B cell (primary cell): ENCODE measurements around the gene NPEPPS. TPM values are rescaled to one million over a fixed set of nuclear protein-coding genes. Genes with fewer than 3 reads are reported as not detected.

Source experiments
- ATAC-seq: fragments of 200-7000 bp; cut with Tn5 transposase; one replicate; pipeline ENCODE4 v1.10.0; 2021; ENCODE audit warnings: low read depth, mild to moderate bottlenecking, moderate number of reproducible peaks, moderate library complexity
- CTCF ChIA-PET: fragments of 350-600 bp; sonication (Branson Sonifier 250); formaldehyde crosslinking; loops from one replicate; lab custom pipeline; 2021; ENCODE audit warnings: antibody characterized with exemption, inconsistent platforms; lab: Charles Lee
- POLR2A ChIA-PET: fragments of 350-600 bp; sonication (Branson Sonifier 250); formaldehyde crosslinking; loops from one replicate; lab custom pipeline; 2021; ENCODE audit warnings: antibody characterized with exemption; lab: Charles Lee
- DNase-seq: peaks from one replicate; pipeline ENCODE4 v3.0.0; 2013
- H2AFZ ChIP-seq: 2 replicates; pipeline ENCODE4 v1.6.1; 2012; ENCODE audit warnings: mild to moderate bottlenecking, low read depth, low read length; ENCODE audit not compliant: insufficient read depth, poor library complexity, severe bottlenecking
- H3K27ac ChIP-seq, 2 donors: 1 replicate in 1 of 2; 2 replicates in 1 of 2; pipeline ENCODE4 v1.5.1; 2012 to 2013; ENCODE audit warnings: low read length in 2 of 2, mild to moderate bottlenecking in 2 of 2, moderate library complexity in 1 of 2
- H3K27me3 ChIP-seq, 4 experiments: fragments of 200-600 bp in 1 of 4; sonication (generic) in 1 of 4; replicated peaks in 1 of 4; 1 replicate in 2 of 4; 2 replicates in 2 of 4; pipeline versions ENCODE4 v1.6.1 to v1.7.0; 2013 to 2016; ENCODE audit warnings: low read length in 3 of 4, mild to moderate bottlenecking in 2 of 4, mixed read lengths in 1 of 4, moderate library complexity in 1 of 4; ENCODE audit not compliant: insufficient read depth in 4 of 4, control insufficient read depth in 3 of 4; ENCODE audit errors: control extremely low read depth in 1 of 4
- H3K36me3 ChIP-seq, 2 experiments: replicated peaks in 1 of 2; 1 replicate in 1 of 2; 2 replicates in 1 of 2; pipeline versions ENCODE4 v1.6.1 to v1.7.1; 2013; ENCODE audit warnings: low read length in 1 of 2; ENCODE audit not compliant: insufficient read depth in 2 of 2, control insufficient read depth in 1 of 2; ENCODE audit errors: control extremely low read depth in 1 of 2, extremely low read depth in 1 of 2
- H3K4me1 ChIP-seq, 2 donors: fragments of 200-600 bp in 1 of 2; sonication (generic) in 1 of 2; 1 replicate in 1 of 2; 2 replicates in 1 of 2; pipeline versions ENCODE4 v1.5.1 to v1.6.1; 2013 to 2017; ENCODE audit warnings: low read length in 2 of 2; ENCODE audit not compliant: control insufficient read depth in 2 of 2, insufficient read depth in 2 of 2
- H3K4me2 ChIP-seq: replicated peaks from 2 replicates; pipeline ENCODE3; 2012; ENCODE audit warnings: mild to moderate bottlenecking, low read depth, low read length; ENCODE audit not compliant: poor library complexity, severe bottlenecking
- H3K4me3 ChIP-seq, 5 experiments: fragments of 200-600 bp in 1 of 5; sonication (generic) in 1 of 5; 1 replicate in 3 of 5; 2 replicates in 2 of 5; pipeline versions ENCODE4 v1.5.1 to v1.7.0; 2011 to 2016; ENCODE audit warnings: low read length in 4 of 5, mild to moderate bottlenecking in 4 of 5, low read depth in 2 of 5, control low read depth in 1 of 5, moderate library complexity in 1 of 5; ENCODE audit not compliant: insufficient read depth in 1 of 5; ENCODE audit errors: control extremely low read depth in 1 of 5, extremely low read depth in 1 of 5
- H3K79me2 ChIP-seq: fragments of 200-600 bp; sonication (generic); one replicate; pipeline ENCODE4 v1.6.0; 2016; ENCODE audit warnings: low read length; ENCODE audit not compliant: control insufficient read depth, insufficient read depth
- H3K9ac ChIP-seq: fragments of 200-600 bp; sonication (generic); 2 replicates; pipeline ENCODE4 v1.6.1; 2017; ENCODE audit warnings: mild to moderate bottlenecking, low read length, moderate library complexity
- H3K9me3 ChIP-seq, 3 donors: one replicate each; pipeline versions ENCODE4 v1.6.1 to v1.7.1; 2013; ENCODE audit warnings: low read length in 2 of 3; ENCODE audit not compliant: control insufficient read depth in 2 of 3, insufficient read depth in 1 of 3; ENCODE audit errors: control extremely low read depth in 1 of 3
- H4K20me1 ChIP-seq: 2 replicates; pipeline ENCODE4 v1.6.0; 2012; ENCODE audit warnings: mild to moderate bottlenecking, low read length; ENCODE audit not compliant: insufficient read depth, control insufficient read depth, poor library complexity, severe bottlenecking
- H3K27ac Mint-ChIP-seq: one replicate; pipeline ENCODE4 v1.8.0; 2021; ENCODE audit warnings: mixed read lengths
- H3K27me3 Mint-ChIP-seq: one replicate; pipeline ENCODE4 v1.8.0; 2021; ENCODE audit warnings: mixed read lengths
- H3K4me1 Mint-ChIP-seq: one replicate; pipeline ENCODE4 v1.8.0; 2021; ENCODE audit warnings: mixed read lengths
- H3K4me3 Mint-ChIP-seq: one replicate; pipeline ENCODE4 v1.8.0; 2021; ENCODE audit warnings: mixed read lengths
- H3K9me3 Mint-ChIP-seq: one replicate; pipeline ENCODE4 v1.8.0; 2022; ENCODE audit warnings: mixed read lengths; ENCODE audit not compliant: insufficient read depth
- EZH2 ChIP-seq: IDR thresholded peaks from 2 replicates; pipeline ENCODE4 v1.6.1; 2012; ENCODE audit warnings: borderline replicate concordance, low read depth, mild to moderate bottlenecking, moderate library complexity, low read length; ENCODE audit not compliant: insufficient read depth, poor library complexity, severe bottlenecking
- WGBS: methylation state at CpG from one replicate; pipeline ENCODE4 v1.1.5; 2013; ENCODE audit warnings: missing lambda C conversion rate; ENCODE audit not compliant: insufficient coverage; 5-methylcytosine and 5-hydroxymethylcytosine counted together
- intact Hi-C: fragments of 100-400 bp; cut with micrococcal nuclease; formaldehyde crosslinking; loops from one replicate; pipeline ENCODE4 v1.10.0; 2022
- polyA plus RNA-seq: library from polyadenylated mRNA; depleted of rRNA; stranded (reverse); fragments of >200 nt; gene quantifications from 2 replicates; pipeline ENCODE4 v1.2.3, GENCODE V29; 2012
- small RNA-seq: library from RNA; depleted of rRNA; stranded (forward); fragments of <200 nt; gene quantifications from one replicate; pipeline ENCODE3, GENCODE V24; 2012; ENCODE audit warnings: low replicate concordance, low read depth; ENCODE audit not compliant: insufficient read length
- total RNA-seq, 2 donors: library from RNA; stranded (reverse); fragments of 120-200 nt in 1 of 2; gene quantifications; 1 replicate in 1 of 2; 2 replicates in 1 of 2; pipeline versions ENCODE4 v1.2.3 to v1.2.4, GENCODE V29; 2013 to 2022
- TF ChIP-seq, protein P1 (sequence below): fragments of 200-600 bp; IDR thresholded peaks from one replicate; pipeline ENCODE4 v1.8.0; 2022; ENCODE audit warnings: antibody characterized with exemption, mild to moderate bottlenecking

Gene NPEPPS
- total and polyA plus RNA-seq, 2 donors (not counting 1 experiment from before 2014, with no cell fraction given), result 47.8 to 160 TPM

DNA sequence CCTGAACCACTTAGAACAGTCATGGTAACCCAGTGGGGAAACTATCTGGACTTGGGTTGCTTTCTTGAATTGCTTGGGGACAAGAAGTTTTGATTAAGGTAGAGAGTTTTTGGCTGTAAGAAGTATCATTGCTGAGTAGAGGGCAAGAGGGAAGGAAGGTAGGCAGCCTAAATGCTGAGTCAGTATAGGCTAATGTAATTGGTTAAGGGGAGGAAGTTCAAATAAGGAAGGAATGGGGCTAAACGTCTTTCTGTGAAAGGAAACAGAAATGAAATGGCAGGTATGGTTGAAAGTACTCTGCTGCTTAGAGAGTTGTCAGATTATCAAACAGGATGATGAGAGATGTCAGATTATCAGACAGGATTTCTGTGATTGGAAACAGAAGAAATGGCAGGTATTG lies 139.2 kb downstream of the NPEPPS start:
- 0% methylated on average over 1 of the region's 1 CpG for WGBS
- Histone ChIP-seq H3K36me3 (peaks cover 24 to 94% of the 10 kb centered on the region in 2 experiments), H3K9me3 (no peaks in the 10 kb centered on the region), H3K79me2 (peaks cover 39% of the 10 kb centered on the region), H3K27me3 (no peaks in the 10 kb centered on the region), H3K4me2 (no peak overlapping the region), H3K4me3 (no peak overlapping the region), H4K20me1 (peaks cover 31% of the 10 kb centered on the region), H3K27ac (peak overlapping the region in 1 of 2 donors; percentile 60), H3K9ac (no peak overlapping the region), H3K4me1 (peaks cover 8 to 12% of the 10 kb centered on the region in 2 donors), H2AFZ (no peak overlapping the region)
- no peak overlapping the region for H3K4me3 Mint-ChIP-seq
- CTCF ChIA-PET, result no interaction called here
- POLR2A ChIA-PET, result no interaction called here
- peak overlapping the region; percentile 28 for H3K27ac Mint-ChIP-seq
- no peaks in the 10 kb centered on the region for H3K9me3 Mint-ChIP-seq
- H3K27me3 Mint-ChIP-seq, result no peaks in the 10 kb centered on the region
- H3K4me1 Mint-ChIP-seq, result peaks cover 13% of the 10 kb centered on the region
- ATAC-seq (peak; percentile 53), DNase-seq (no peak)
- intact Hi-C loops, result no loop called here
- no peak for TF ChIP-seq EZH2
- TF ChIP-seq, protein P1, sequence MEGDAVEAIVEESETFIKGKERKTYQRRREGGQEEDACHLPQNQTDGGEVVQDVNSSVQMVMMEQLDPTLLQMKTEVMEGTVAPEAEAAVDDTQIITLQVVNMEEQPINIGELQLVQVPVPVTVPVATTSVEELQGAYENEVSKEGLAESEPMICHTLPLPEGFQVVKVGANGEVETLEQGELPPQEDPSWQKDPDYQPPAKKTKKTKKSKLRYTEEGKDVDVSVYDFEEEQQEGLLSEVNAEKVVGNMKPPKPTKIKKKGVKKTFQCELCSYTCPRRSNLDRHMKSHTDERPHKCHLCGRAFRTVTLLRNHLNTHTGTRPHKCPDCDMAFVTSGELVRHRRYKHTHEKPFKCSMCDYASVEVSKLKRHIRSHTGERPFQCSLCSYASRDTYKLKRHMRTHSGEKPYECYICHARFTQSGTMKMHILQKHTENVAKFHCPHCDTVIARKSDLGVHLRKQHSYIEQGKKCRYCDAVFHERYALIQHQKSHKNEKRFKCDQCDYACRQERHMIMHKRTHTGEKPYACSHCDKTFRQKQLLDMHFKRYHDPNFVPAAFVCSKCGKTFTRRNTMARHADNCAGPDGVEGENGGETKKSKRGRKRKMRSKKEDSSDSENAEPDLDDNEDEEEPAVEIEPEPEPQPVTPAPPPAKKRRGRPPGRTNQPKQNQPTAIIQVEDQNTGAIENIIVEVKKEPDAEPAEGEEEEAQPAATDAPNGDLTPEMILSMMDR, result no peak

Small RNAs within 50 kb of the gene (small RNA-seq; reads per million reads assigned to genes)
- gene RF00019, result not detected

Other genes with a start within 250 kb of the NPEPPS start
- gene EFCAB13, start 207.2 kb upstream of the NPEPPS start, total RNA-seq, result 86.5 and 88.4 TPM in 2 replicates
- 5.4 and 13.7 TPM in 2 replicates for gene EFCAB13, start 207.2 kb upstream of the NPEPPS start, polyA plus RNA-seq
- gene KPNB1, start 118.8 kb downstream of the NPEPPS start, total RNA-seq, result 269 and 278 TPM in 2 replicates
- 60.6 and 92.3 TPM in 2 replicates for gene KPNB1, start 118.8 kb downstream of the NPEPPS start, polyA plus RNA-seq
- 6.6 and 9.3 TPM in 2 replicates for gene TBKBP1, start 163.1 kb downstream of the NPEPPS start, total RNA-seq
- 6.8 and 8.4 TPM in 2 replicates for gene TBKBP1, start 163.1 kb downstream of the NPEPPS start, polyA plus RNA-seq
- 8.4 and 10.8 TPM in 2 replicates for gene TBX21, start 202.1 kb downstream of the NPEPPS start, total RNA-seq
- 6.1 and 10.8 TPM in 2 replicates for gene TBX21, start 202.1 kb downstream of the NPEPPS start, polyA plus RNA-seq